HG03045 (cell line): Measurements from ENCODE around the gene P3R3URF.

Experiments
- ATAC-seq: cut with Tn5 transposase; IDR thresholded peaks from one replicate; pipeline ENCODE4 v1.9.1; 2021; ENCODE audit warnings: mild to moderate bottlenecking, moderate library complexity; ENCODE audit not compliant: unreplicated experiment

The P3R3URF gene

DNA sequence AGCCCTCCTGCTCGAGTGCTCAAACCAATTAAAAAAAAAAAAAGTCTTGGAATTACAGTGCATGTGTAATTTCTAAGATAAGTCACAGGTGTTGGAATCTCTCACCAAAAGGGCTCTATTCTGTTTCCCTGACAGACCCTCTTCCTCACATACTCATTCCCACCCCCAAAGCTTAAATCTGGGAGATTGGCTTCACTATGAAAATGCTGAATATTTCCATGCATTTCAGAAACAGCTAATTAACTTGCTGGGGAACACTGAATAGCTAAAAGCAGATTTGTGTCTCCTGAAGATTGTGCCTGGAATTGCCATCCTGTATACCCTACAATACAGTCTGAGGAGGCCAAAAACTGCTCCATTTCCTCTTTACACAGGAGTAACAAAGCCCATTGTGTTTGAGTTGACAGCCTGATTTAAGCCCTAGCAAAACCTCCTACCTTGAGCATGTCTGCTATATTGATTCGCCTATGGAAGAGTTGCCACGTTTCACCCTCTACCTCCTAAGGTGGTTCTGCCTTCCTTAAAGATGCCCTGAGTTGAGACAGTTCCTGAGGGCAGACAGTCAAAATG is 42.4 kb downstream of the P3R3URF start:
- ATAC-seq, result no peak

DNA sequence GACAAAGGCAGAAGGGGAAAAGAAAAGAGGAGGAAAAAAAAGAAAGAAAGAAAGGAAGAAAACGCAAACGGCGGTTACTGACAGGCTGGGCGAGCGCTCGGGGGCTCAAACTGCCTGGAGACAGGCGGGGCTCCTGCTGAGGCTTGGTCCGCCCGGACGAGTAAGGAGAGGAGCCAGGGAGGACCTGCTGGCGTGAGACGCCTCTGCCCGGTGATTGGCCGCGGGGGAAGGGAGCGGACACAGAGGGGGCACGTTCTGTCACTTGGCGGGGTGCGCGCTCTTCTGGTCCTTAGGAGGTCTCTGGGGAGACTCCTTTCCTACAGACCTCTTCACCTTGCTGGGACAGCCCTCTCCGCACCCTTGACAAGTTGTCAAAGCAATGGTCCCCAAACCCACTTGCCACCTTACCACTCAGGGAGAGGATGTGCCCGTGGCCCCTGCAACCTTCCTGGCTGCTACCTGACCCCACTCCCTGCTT is 43.1 kb downstream of the P3R3URF start:
- peak; percentile 61 for ATAC-seq

DNA sequence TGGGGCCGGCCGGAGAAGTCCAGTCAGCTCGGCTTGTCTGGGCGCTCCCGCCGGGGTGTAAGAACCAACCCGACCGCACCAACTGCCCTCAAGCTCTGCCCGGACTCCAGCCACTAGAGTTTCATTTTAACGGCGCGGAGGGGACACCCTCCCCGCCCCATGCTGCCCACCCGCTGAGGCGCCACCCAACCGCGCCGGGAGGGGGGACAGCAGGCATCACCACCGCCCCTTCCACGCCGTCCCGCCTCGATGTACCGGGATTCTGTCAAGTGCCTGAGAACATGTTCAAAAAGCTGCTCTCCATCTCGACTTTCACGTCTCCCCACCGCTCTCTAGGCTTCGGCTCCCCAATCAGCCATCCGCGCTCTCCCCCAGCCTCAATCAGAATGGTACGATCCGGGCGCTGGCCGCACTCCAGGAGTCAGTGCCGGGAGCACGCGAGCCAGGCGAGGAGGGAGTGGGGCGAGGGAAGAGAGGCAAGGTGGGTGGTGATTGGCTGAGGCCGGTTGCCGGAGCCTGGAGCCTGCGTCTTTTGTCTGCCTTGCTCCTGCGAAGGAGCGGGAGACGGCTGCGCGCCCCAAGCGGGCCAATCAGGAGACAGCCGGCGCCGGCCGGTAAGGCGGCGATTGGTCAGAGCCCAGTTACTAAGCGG is 43.6 kb downstream of the P3R3URF start, which contains the start of gene PIK3R3:
Gene PIK3R3, minus strand, starts transcription at position 101 of the 652 bp plus-strand sequence. CDS start 677 bp downstream, outside the sequence.
- ATAC-seq, result peak; percentile 91

DNA sequence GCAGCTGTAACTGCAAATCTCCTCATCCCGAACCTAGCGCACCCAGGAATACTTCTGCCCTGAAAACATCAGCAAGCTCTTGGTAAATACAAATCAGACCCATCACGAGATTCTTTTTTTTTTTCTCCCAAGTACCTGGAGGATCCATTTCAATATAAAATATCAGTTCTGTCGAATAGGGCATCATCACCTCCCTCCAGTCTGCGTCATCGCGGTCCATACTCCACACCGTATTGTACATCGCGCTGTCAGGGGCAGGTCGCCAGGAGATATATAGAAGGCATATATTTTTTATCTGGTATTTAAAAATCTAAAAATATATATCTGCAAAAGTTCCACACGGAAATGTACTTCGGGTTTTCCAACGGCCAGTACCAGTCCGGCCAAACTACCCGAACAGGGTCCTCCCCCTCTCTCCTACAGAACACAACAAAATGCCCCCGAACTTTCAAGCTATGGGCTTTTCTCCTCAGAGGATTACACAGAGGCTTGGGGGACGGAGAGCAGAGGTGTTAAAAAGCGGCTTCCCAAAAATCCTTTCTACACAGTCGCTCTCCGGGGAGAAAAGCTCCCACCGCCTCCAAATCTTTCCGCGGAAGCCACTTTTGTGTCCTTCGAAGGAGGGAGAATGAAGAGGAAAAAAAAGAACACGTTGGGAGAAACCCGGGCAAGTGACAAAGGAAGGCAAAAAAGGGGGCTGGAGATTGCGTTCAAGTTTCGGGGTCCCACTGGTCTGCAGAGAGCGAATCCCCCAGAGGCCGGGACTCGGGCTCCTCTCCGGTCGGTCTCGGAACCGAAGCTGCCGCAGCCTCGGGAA is 44.4 kb downstream of the P3R3URF start:
- ATAC-seq, result no peak

DNA sequence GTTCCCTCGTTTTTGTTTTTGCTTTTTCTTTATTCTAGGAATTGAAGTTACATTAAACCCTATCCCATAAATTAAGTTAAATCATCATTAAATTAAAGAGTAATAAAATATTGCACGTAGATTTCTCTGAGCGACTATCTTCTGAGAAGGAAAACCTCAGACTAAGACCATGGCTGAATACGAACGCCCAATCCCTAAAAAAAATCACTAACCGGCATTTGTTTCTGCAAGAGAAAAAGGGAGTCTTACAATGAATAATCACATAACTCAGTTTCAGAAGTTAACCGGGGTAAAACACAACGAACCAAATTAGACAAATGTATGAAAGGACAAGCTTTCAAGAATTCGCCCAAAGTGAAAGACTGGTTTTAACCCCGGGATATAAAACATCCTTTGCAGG is 45.2 kb downstream of the P3R3URF start:
- ATAC-seq, result no peak

DNA sequence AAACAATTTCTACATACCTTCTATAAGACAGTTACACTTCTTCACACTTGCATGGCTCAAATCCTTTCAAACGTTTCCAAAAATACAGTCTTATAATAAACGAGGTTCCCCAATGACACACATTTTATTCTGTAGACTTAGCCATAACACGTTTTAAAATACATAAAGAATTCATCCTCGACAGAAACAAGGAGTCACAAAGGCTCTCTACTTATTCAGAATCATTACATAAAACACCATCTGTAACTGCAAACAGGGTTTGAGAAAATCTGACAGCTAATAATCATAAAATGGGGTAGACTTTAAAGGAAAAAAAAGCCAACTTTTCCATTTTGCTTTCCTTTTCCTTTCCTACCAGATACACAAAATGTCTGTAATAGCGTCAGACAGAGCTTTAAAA is 45.7 kb downstream of the P3R3URF start:
- no peak for ATAC-seq

DNA sequence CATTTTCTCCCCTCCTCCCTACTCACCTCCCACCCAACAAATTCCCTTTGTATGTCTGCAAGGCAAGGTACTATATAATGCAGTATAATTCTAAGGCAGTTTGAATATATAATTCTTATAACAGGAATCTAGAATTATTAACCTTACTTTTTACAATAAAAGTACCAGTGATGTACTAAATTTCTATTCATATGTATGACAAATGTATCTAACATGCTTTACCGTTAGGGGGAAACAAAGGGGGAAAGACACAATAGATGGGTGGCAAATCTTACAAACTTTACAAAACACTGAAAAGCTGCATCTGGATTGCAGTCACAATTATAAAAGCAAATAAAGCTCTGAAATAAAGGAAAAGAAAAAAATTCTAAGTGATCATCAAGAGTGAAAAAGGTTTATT is 46.2 kb downstream of the P3R3URF start:
- ATAC-seq, result no peak

DNA sequence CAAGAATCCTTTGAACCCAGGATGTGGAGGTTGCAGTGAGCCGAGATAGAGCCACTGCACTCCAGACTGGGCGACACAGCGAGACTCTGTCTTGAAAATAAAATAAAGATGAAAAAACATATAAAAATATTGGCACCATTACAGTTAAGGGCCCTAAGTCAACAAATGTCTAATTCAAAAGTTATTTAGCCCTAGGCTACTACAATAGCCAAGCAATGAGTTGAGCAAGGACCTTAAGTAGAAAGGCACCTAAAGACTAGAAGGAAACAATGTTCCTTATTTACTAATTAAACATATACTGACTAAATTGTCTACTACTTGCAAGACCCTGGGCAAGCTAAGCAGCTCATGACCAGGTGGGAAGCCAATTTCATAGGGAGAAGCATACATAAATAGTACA is 47.9 kb downstream of the P3R3URF start:
- no peak for ATAC-seq
